MCF 10A (cell line): ENCODE results near the gene TBX6. TPM values are rescaled to one million over a fixed set of nuclear protein-coding genes. Genes with fewer than 3 reads are reported as not detected.
A peak's percentile ranks its signal among the peaks of the same experiment; 100 is the strongest.

Source experiments
- BruUV-seq: library from RNA; stranded (reverse); fragments of 400-500 nt; replicated peaks from 2 replicates; lab custom pipeline; 2021; lab: Mats Ljungman, UMichigan
- CTCF ChIA-PET: fragments of 300-600 bp; sonication (Branson Sonifier 250); formaldehyde crosslinking; extraction: SDS; loops from one replicate; lab custom pipeline; 2021; ENCODE audit warnings: antibody characterized with exemption, inconsistent platforms; lab: Yijun Ruan, JAX
- POLR2A ChIA-PET: fragments of 300-600, 350-650 bp; sonication (Branson Sonifier 250); formaldehyde crosslinking; extraction: SDS; loops from one replicate; lab custom pipeline; 2020; ENCODE audit warnings: antibody characterized with exemption, inconsistent platforms; lab: Yijun Ruan, JAX
- DNase-seq: peaks from one replicate; pipeline ENCODE4 v3.0.0-alpha.2; 2018; ENCODE audit not compliant: unreplicated experiment
- H3K27ac Mint-ChIP-seq: one replicate; pipeline ENCODE4 v1.8.0; 2022; ENCODE audit warnings: mild to moderate bottlenecking, low read depth, mixed read lengths; ENCODE audit not compliant: unreplicated experiment
- H3K27me3 Mint-ChIP-seq: one replicate; pipeline ENCODE4 v1.8.0; 2022; ENCODE audit warnings: mixed read lengths; ENCODE audit not compliant: insufficient read depth, unreplicated experiment
- H3K36me3 Mint-ChIP-seq: one replicate; pipeline ENCODE4 v1.8.0; 2022; ENCODE audit warnings: mild to moderate bottlenecking, moderate library complexity, mixed read lengths; ENCODE audit not compliant: insufficient read depth, unreplicated experiment
- H3K4me1 Mint-ChIP-seq: one replicate; pipeline ENCODE4 v1.8.0; 2022; ENCODE audit warnings: mixed read lengths; ENCODE audit not compliant: insufficient read depth, unreplicated experiment
- H3K4me3 Mint-ChIP-seq: one replicate; pipeline ENCODE4 v1.8.0; 2022; ENCODE audit warnings: mild to moderate bottlenecking, moderate library complexity, mixed read lengths; ENCODE audit not compliant: unreplicated experiment
- H3K9me3 Mint-ChIP-seq: one replicate; pipeline ENCODE4 v1.8.0; 2022; ENCODE audit warnings: mixed read lengths; ENCODE audit not compliant: unreplicated experiment
- CTCF ChIP-seq: fragments of 200-600 bp; IDR thresholded peaks from one replicate; pipeline ENCODE4 v1.8.0; 2022; ENCODE audit warnings: antibody characterized with exemption, mild to moderate bottlenecking; ENCODE audit not compliant: unreplicated experiment
- intact Hi-C: fragments of 100-400 bp; cut with micrococcal nuclease; formaldehyde crosslinking; loops from 2 replicates; pipeline ENCODE4 v1.14.1; 2022
- total RNA-seq: library from RNA; stranded (reverse); gene quantifications from 2 replicates; pipeline ENCODE4 v1.2.3, GENCODE V29; 2022

The TBX6 gene
- total RNA-seq, 1 experiment from 2014 or later: 0.16 TPM

- BruUV-seq: no TSS peak
- no peak for DNase-seq
- POLR2A ChIA-PET: interaction anchor here (0.6 kb wide), 1 partner anchor 395 kb away, joined by 3 read pairs; no protein-coding TSS in a partner anchor
- no peak overlapping the region for H3K27ac Mint-ChIP-seq
- no peak for TF ChIP-seq CTCF
- peaks cover 13% of the 10 kb centered on the region for H3K4me1 Mint-ChIP-seq
- peaks cover 10% of the 10 kb centered on the region for H3K36me3 Mint-ChIP-seq
- CTCF ChIA-PET: no interaction called here
- intact Hi-C loops: no loop called here
- no peaks in the 10 kb centered on the region for H3K9me3 Mint-ChIP-seq
- H3K27me3 Mint-ChIP-seq: no peaks in the 10 kb centered on the region
- H3K4me3 Mint-ChIP-seq: no peak overlapping the region
Measured at GRCh38 chr16:30060836-30061554, 30.7 kb downstream of the TBX6 start.

- Mint-ChIP-seq H3K4me3 (no peak overlapping the region), H3K9me3 (no peaks in the 10 kb centered on the region), H3K36me3 (peaks cover 10% of the 10 kb centered on the region), H3K4me1 (peaks cover 17% of the 10 kb centered on the region), H3K27ac (no peak overlapping the region), H3K27me3 (no peaks in the 10 kb centered on the region)
- POLR2A ChIA-PET: no interaction called here
- TF ChIP-seq CTCF: no peak
- no TSS peak for BruUV-seq
- DNase-seq: no peak
- intact Hi-C loops: no loop called here
- CTCF ChIA-PET: no interaction called here
Measured at GRCh38 chr16:30060346-30060745, 31.4 kb downstream of the TBX6 start.

GRCh38 chr16:30054959-30055553, 36.7 kb downstream of the TBX6 start:
- TF ChIP-seq CTCF: peak; percentile 32
- H3K27me3 Mint-ChIP-seq: no peaks in the 10 kb centered on the region
- H3K4me3 Mint-ChIP-seq: peak overlapping the region; percentile 13
- no peaks in the 10 kb centered on the region for H3K9me3 Mint-ChIP-seq
- no peak overlapping the region for H3K27ac Mint-ChIP-seq
- BruUV-seq: no TSS peak
- intact Hi-C loops: no loop called here
- H3K4me1 Mint-ChIP-seq: peaks cover 28% of the 10 kb centered on the region
- ChIA-PET POLR2A (interaction anchor here (0.5 to 6.5 kb wide), 14 partner anchors 10 to 316 kb away, joined by 3 to 173 read pairs (median 4); partner anchors contain the start of genes ALDOA, CORO1A, PPP4C and TBX6), CTCF (interaction anchor here (0.5 to 2.2 kb wide), 14 partner anchors 9 to 1236 kb away, joined by 3 to 13 read pairs (median 4); partner anchors contain the start of genes ALDOA and PPP4C)
- H3K36me3 Mint-ChIP-seq: no peaks in the 10 kb centered on the region
- peak; percentile 77 for DNase-seq

GRCh38 chr16:30054451-30054850, 37.3 kb downstream of the TBX6 start:
- Mint-ChIP-seq H3K27ac (no peak overlapping the region), H3K27me3 (no peaks in the 10 kb centered on the region), H3K36me3 (no peaks in the 10 kb centered on the region), H3K9me3 (no peaks in the 10 kb centered on the region), H3K4me3 (peak overlapping the region; percentile 13), H3K4me1 (peaks cover 28% of the 10 kb centered on the region)
- intact Hi-C loops: no loop called here
- BruUV-seq: no TSS peak
- TF ChIP-seq CTCF: no peak
- DNase-seq: no peak
- CTCF ChIA-PET: interaction anchor here (0.7 to 1.3 kb wide), 5 partner anchors 9 to 395 kb away, joined by 3 to 7 read pairs (median 3); no protein-coding TSS in a partner anchor
- POLR2A ChIA-PET: interaction anchor here (0.5 to 6.5 kb wide), 5 partner anchors 11 to 317 kb away, joined by 3 to 173 read pairs (median 3); partner anchors contain the start of genes ALDOA and TMEM219
